GM23338 (cell line): ENCODE results near the gene TMEM242. TPM values are rescaled to one million over a fixed set of nuclear protein-coding genes. Genes with fewer than 3 reads are reported as not detected.

ENCODE experiments used
- ATAC-seq: fragments of 200-7000 bp; cut with Tn5 transposase; 3 replicates; pipeline ENCODE4 v1.9.1; 2020
- DNase-seq: peaks from one replicate; pipeline ENCODE4 v3.0.0-alpha.2; 2015; ENCODE audit warnings: low spot score
- H2AFZ ChIP-seq: fragments of 200-600 bp; sonication (generic); 2 replicates; pipeline ENCODE4 v1.8.0; 2016; ENCODE audit warnings: antibody characterized with exemption, mild to moderate bottlenecking, moderate library complexity
- H3F3A ChIP-seq: fragments of 200-600 bp; sonication (generic); replicated peaks from 2 replicates; pipeline ENCODE4 v1.8.0; 2017; ENCODE audit warnings: antibody characterized with exemption, mixed run types, low read depth
- H3K27ac ChIP-seq: fragments of 200-600 bp; sonication (generic); 2 replicates; pipeline ENCODE4 v1.6.1; 2016; ENCODE audit warnings: low read depth
- H3K27me3 ChIP-seq: fragments of 200-600 bp; sonication (generic); 2 replicates; pipeline ENCODE4 v1.8.0; 2016; ENCODE audit warnings: mild to moderate bottlenecking, mixed run types, moderate library complexity; ENCODE audit not compliant: insufficient read depth
- H3K36me3 ChIP-seq: fragments of 200-600 bp; sonication (generic); 2 replicates; pipeline ENCODE4 v1.8.0; 2016; ENCODE audit warnings: mild to moderate bottlenecking; ENCODE audit not compliant: insufficient read depth
- H3K4me1 ChIP-seq: fragments of 200-600 bp; sonication (generic); 2 replicates; pipeline ENCODE4 v1.8.0; 2016; ENCODE audit warnings: mild to moderate bottlenecking, moderate library complexity; ENCODE audit not compliant: insufficient read depth
- H3K4me2 ChIP-seq: fragments of 200-600 bp; sonication (generic); 2 replicates; pipeline ENCODE4 v1.7.1; 2017; ENCODE audit warnings: mixed run types
- H3K4me3 ChIP-seq: fragments of 200-600 bp; sonication (generic); 2 replicates; pipeline ENCODE4 v1.6.1; 2016; ENCODE audit warnings: mixed run types
- H3K79me2 ChIP-seq: fragments of 200-600 bp; sonication (generic); replicated peaks from 2 replicates; pipeline ENCODE4 v1.8.0; 2017; ENCODE audit warnings: mild to moderate bottlenecking; ENCODE audit not compliant: insufficient read depth
- H3K9me2 ChIP-seq: fragments of 200-600 bp; sonication (generic); 2 replicates; pipeline ENCODE4 v1.8.0; 2017; ENCODE audit not compliant: insufficient read depth
- H4K20me1 ChIP-seq: fragments of 200-600 bp; sonication (generic); replicated peaks from 2 replicates; pipeline ENCODE4 v1.8.0; 2017; ENCODE audit warnings: mild to moderate bottlenecking; ENCODE audit not compliant: insufficient read depth
- H3K27ac Mint-ChIP-seq: 2 replicates; pipeline ENCODE4 v1.8.0; 2020; ENCODE audit warnings: inconsistent platforms, mild to moderate bottlenecking, moderate library complexity, mixed read lengths
- H3K27me3 Mint-ChIP-seq: 3 replicates; pipeline ENCODE4 v1.8.0; 2022; ENCODE audit warnings: low read depth, mild to moderate bottlenecking, moderate library complexity, mixed read lengths, inconsistent platforms; ENCODE audit not compliant: insufficient read depth, poor library complexity
- H3K36me3 Mint-ChIP-seq: 3 replicates; pipeline ENCODE4 v1.8.0; 2021; ENCODE audit warnings: low read depth, mild to moderate bottlenecking, inconsistent platforms, moderate library complexity, mixed read lengths
- H3K4me1 Mint-ChIP-seq: 3 replicates; pipeline ENCODE4 v1.8.0; 2020; ENCODE audit warnings: mild to moderate bottlenecking, inconsistent platforms, mixed read lengths
- H3K4me3 Mint-ChIP-seq: 3 replicates; pipeline ENCODE4 v1.8.0; 2021; ENCODE audit warnings: moderate library complexity, mild to moderate bottlenecking, inconsistent platforms, mixed read lengths
- H3K9me3 Mint-ChIP-seq: 3 replicates; pipeline ENCODE4 v1.8.0; 2020; ENCODE audit warnings: moderate library complexity, mild to moderate bottlenecking, inconsistent platforms, mixed read lengths
- CTCF ChIP-seq, 2 experiments: fragments of 200-600 bp in 1 of 2; sonication (generic) in 1 of 2; conservative IDR thresholded peaks; 2 replicates each; pipeline versions ENCODE4 v1.5.1 to v1.6.1; 2016 to 2017; ENCODE audit warnings: antibody characterized with exemption in 2 of 2, low read depth in 2 of 2, mild to moderate bottlenecking in 2 of 2, moderate library complexity in 1 of 2
- EZH2 ChIP-seq: fragments of 200-600 bp; sonication (generic); IDR thresholded peaks from one replicate; pipeline ENCODE4 v1.8.0; 2017; ENCODE audit warnings: antibody characterized with exemption, mild to moderate bottlenecking, low read depth; ENCODE audit not compliant: unreplicated experiment
- EZH2phosphoT487 ChIP-seq: fragments of 200-600 bp; sonication (generic); IDR thresholded peaks from one replicate; pipeline ENCODE4 v1.8.1; 2018; ENCODE audit warnings: antibody characterized with exemption; ENCODE audit not compliant: unreplicated experiment
- STAT1 ChIP-seq: IDR thresholded peaks from one replicate; pipeline ENCODE4 v1.6.1; 2016; ENCODE audit warnings: antibody characterized with exemption; ENCODE audit not compliant: unreplicated experiment
- ZNF331 ChIP-seq: fragments of 250-450 bp; sonication (Bioruptor Pico); IDR thresholded peaks from 2 replicates; pipeline ENCODE4 v1.5.0; 2020; ENCODE audit warnings: low read depth, mild to moderate bottlenecking, moderate library complexity
- ZNF462 ChIP-seq: fragments of 250-450 bp; sonication (Bioruptor Pico); IDR thresholded peaks from 2 replicates; pipeline ENCODE4 v1.5.0; 2020; ENCODE audit warnings: mild to moderate bottlenecking, moderate library complexity
- polyA plus RNA-seq: library from polyadenylated mRNA; unstranded; fragments of >200 nt; fragmentation: Nextera tagmentation; extraction: Ambion mirVana; gene quantifications from 2 replicates; pipeline ENCODE4 v1.2.1, GENCODE V29; 2016
- total RNA-seq: library from RNA; depleted of rRNA; stranded (reverse); fragments of >200 nt; shearing (Covaris generic); gene quantifications from 2 replicates; pipeline ENCODE4 v1.2.3, GENCODE V29; 2014

The TMEM242 gene
- total and polyA plus RNA-seq, 2 experiments from 2014 or later = 3.7 to 9.7 TPM

- no peak for TF ChIP-seq ZNF462 (CRISPR knock-in tag)
These were observed 38.4 kb downstream of the TMEM242 start (continued) for GRCh38 chr6:157284738-157285421.

GRCh38 chr6:157283900-157284737, 39.2 kb downstream of the TMEM242 start:
- H4K20me1 ChIP-seq = no peaks in the 10 kb centered on the region
- H3K4me3 Mint-ChIP-seq = no peak overlapping the region
- no peak for DNase-seq
- H3K9me3 Mint-ChIP-seq = no peaks in the 10 kb centered on the region
- no peaks in the 10 kb centered on the region; the same call in 1 of the 2 replicates for H3F3A ChIP-seq
- H3K27me3 ChIP-seq = no peaks in the 10 kb centered on the region
- no peaks in the 10 kb centered on the region for H3K9me2 ChIP-seq
- no peaks in the 10 kb centered on the region for H3K36me3 Mint-ChIP-seq
- H3K36me3 ChIP-seq = no peaks in the 10 kb centered on the region
- no peaks in the 10 kb centered on the region for H3K79me2 ChIP-seq
- H3K4me3 ChIP-seq = no peak overlapping the region
- ATAC-seq = no peak
- 0 out of 2 replicates have a peak, but pooled peaks cover 5% of the 10 kb centered on the region for H3K4me1 ChIP-seq
- peaks cover 14% of the 10 kb centered on the region for H3K27me3 Mint-ChIP-seq
- no peak overlapping the region for H3K27ac ChIP-seq
- no peak overlapping the region for H3K4me2 ChIP-seq
- H2AFZ ChIP-seq = no peak overlapping the region
- peaks cover 19% of the 10 kb centered on the region for H3K4me1 Mint-ChIP-seq
- no peak overlapping the region for H3K27ac Mint-ChIP-seq
- no peak for TF ChIP-seq EZH2phosphoT487
- no peak for TF ChIP-seq ZNF331 (CRISPR knock-in tag)
- TF ChIP-seq STAT1 = no peak
- no peak for TF ChIP-seq CTCF (conservative IDR thresholded peaks at IDR 0.05; ENCODE audit: low read depth in 2 of 2)
- TF ChIP-seq EZH2 = no peak
